Measurements from ENCODE around the gene MYO9B.

Gene MYO9B

GRCh38 chr19:17246681-17247425, 171.3 kb downstream of the MYO9B start:
- H3K4me2 ChIP-seq (ENCODE audit: low read depth, low read length, poor library complexity, severe bottlenecking): peak overlapping the region; percentile 86
- H3F3A ChIP-seq (ENCODE audit: low read depth): no peaks in the 10 kb centered on the region
- no peaks in the 10 kb centered on the region for H3K36me3 ChIP-seq (ENCODE audit: insufficient read depth, low read length)
- peaks cover 26% of the 10 kb centered on the region for H4K20me1 ChIP-seq (ENCODE audit: insufficient read depth, low read length, poor library complexity, severe bottlenecking)
- TF ChIP-seq EZH2phosphoT487 (IDR thresholded peaks at IDR 0.05; ENCODE audit: borderline replicate concordance) (no peak), CTCF (conservative IDR thresholded peaks at IDR 0.05; ENCODE audit: low read length) (no peak)
- peak overlapping the region; percentile 79 for H3K4me3 ChIP-seq (ENCODE audit: low read length, poor library complexity, severe bottlenecking)
- H3K27me3 ChIP-seq (ENCODE audit: insufficient read depth, low read length, poor library complexity, severe bottlenecking): no peaks in the 10 kb centered on the region
- no peaks in the 10 kb centered on the region for H3K9me2 ChIP-seq (replicated peaks; ENCODE audit: low read depth, low read length)
- peaks cover 36% of the 10 kb centered on the region for H3K79me2 ChIP-seq (ENCODE audit: insufficient read depth, low read length)
- H2AFZ ChIP-seq (ENCODE audit: low read length): peak overlapping the region; percentile 88
- H3K9me3 ChIP-seq (ENCODE audit: insufficient read depth, low read depth, low read length): no peaks in the 10 kb centered on the region
- peak overlapping the region; percentile 85 for H3K9ac ChIP-seq (ENCODE audit: low read depth, low read length, poor library complexity, severe bottlenecking)
- H3K4me1 ChIP-seq (ENCODE audit: insufficient read depth, low read length, poor library complexity, severe bottlenecking): peaks cover 33% of the 10 kb centered on the region

- H2AFZ ChIP-seq (ENCODE audit: low read length): no peak overlapping the region
- peaks cover 25% of the 10 kb centered on the region for H3K79me2 ChIP-seq (ENCODE audit: insufficient read depth, low read length)
- no peaks in the 10 kb centered on the region for H3K27me3 ChIP-seq (ENCODE audit: insufficient read depth, low read length, poor library complexity, severe bottlenecking)
- H3K9me3 ChIP-seq (ENCODE audit: insufficient read depth, low read depth, low read length): no peaks in the 10 kb centered on the region
- TF ChIP-seq EZH2phosphoT487 (IDR thresholded peaks at IDR 0.05; ENCODE audit: borderline replicate concordance): no peak
- TF ChIP-seq CTCF (conservative IDR thresholded peaks at IDR 0.05; ENCODE audit: low read length): no peak
- peaks cover 25% of the 10 kb centered on the region for H3K4me1 ChIP-seq (ENCODE audit: insufficient read depth, low read length, poor library complexity, severe bottlenecking)
- no peak overlapping the region for H3K9ac ChIP-seq (ENCODE audit: low read depth, low read length, poor library complexity, severe bottlenecking)
- peaks cover 17% of the 10 kb centered on the region for H4K20me1 ChIP-seq (ENCODE audit: insufficient read depth, low read length, poor library complexity, severe bottlenecking)
- no peaks in the 10 kb centered on the region for H3F3A ChIP-seq (ENCODE audit: low read depth)
- no peaks in the 10 kb centered on the region for H3K36me3 ChIP-seq (ENCODE audit: insufficient read depth, low read length)
- no peaks in the 10 kb centered on the region for H3K9me2 ChIP-seq (replicated peaks; ENCODE audit: low read depth, low read length)
- H3K4me2 ChIP-seq (ENCODE audit: low read depth, low read length, poor library complexity, severe bottlenecking): no peak overlapping the region
- no peak overlapping the region for H3K4me3 ChIP-seq (ENCODE audit: low read length, poor library complexity, severe bottlenecking)
Measured at GRCh38 chr19:17248011-17248776, 172.6 kb downstream of the MYO9B start.

GRCh38 chr19:17249887-17250548, 174.4 kb downstream of the MYO9B start:
- Histone ChIP-seq H3F3A (ENCODE audit: low read depth) (no peaks in the 10 kb centered on the region), H3K36me3 (ENCODE audit: insufficient read depth, low read length) (no peaks in the 10 kb centered on the region), H3K4me1 (ENCODE audit: insufficient read depth, low read length, poor library complexity, severe bottlenecking) (peaks cover 9% of the 10 kb centered on the region), H4K20me1 (ENCODE audit: insufficient read depth, low read length, poor library complexity, severe bottlenecking) (no peaks in the 10 kb centered on the region), H3K4me3 (ENCODE audit: low read length, poor library complexity, severe bottlenecking) (no peak overlapping the region), H3K79me2 (ENCODE audit: insufficient read depth, low read length) (peaks cover 7% of the 10 kb centered on the region), H2AFZ (ENCODE audit: low read length) (no peak overlapping the region), H3K9me3 (ENCODE audit: insufficient read depth, low read depth, low read length) (no peaks in the 10 kb centered on the region), H3K27me3 (ENCODE audit: insufficient read depth, low read length, poor library complexity, severe bottlenecking) (no peaks in the 10 kb centered on the region), H3K9ac (ENCODE audit: low read depth, low read length, poor library complexity, severe bottlenecking) (no peak overlapping the region), H3K4me2 (ENCODE audit: low read depth, low read length, poor library complexity, severe bottlenecking) (no peak overlapping the region), H3K9me2 (replicated peaks; ENCODE audit: low read depth, low read length) (no peaks in the 10 kb centered on the region)
- no peak for TF ChIP-seq CTCF (conservative IDR thresholded peaks at IDR 0.05; ENCODE audit: low read length)
- TF ChIP-seq EZH2phosphoT487 (IDR thresholded peaks at IDR 0.05; ENCODE audit: borderline replicate concordance): no peak
